NCI-H446 treated with DMSO at 0.1 percent for 48 hours (cell line): ENCODE results near the gene FAM222A.

Source experiments
- DNase-seq: peaks from one replicate; lab custom pipeline; 2025; lab: John Stamatoyannopoulos, UW

FAM222A gene

DNA sequence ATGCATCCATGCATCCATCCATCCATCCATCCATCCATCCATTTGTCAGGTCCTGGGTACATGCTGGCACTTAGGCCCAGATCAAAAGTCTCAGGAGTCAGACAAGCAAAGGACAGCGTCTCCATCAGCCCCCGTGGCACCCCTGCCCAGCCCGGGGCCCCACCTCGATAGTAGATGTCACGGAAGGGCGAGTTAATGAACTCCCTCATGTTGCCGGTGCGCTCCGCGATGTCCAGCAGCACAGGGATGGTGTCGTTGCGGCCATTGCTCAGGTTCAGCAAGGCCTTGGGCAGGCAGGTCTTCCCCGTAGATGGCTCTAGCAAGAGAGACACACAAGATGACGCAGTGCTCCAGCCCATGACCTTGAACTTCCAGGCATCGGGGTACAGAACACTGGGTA lies 89.2 kb downstream of the FAM222A start:
- DNase-seq = no peak

DNA sequence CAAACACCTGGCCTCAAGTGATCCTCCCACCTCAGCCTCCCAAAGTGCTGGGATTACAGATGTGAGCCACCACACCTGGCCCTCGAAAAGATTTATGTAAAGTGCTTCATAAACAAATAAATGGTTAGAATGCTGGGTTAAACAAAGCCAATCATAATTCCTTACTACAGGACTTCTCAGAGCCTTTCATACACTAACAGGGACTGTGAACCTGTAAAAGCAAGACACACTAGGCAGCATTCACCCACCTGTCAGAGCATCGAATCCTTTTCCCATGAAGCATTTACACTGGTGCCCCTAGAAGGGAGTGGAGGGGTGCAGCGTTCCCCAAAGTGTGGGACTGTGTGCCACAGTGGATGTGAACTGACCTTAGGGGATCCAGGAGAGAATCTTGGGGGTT lies 90.1 kb downstream of the FAM222A start:
- no peak for DNase-seq

DNA sequence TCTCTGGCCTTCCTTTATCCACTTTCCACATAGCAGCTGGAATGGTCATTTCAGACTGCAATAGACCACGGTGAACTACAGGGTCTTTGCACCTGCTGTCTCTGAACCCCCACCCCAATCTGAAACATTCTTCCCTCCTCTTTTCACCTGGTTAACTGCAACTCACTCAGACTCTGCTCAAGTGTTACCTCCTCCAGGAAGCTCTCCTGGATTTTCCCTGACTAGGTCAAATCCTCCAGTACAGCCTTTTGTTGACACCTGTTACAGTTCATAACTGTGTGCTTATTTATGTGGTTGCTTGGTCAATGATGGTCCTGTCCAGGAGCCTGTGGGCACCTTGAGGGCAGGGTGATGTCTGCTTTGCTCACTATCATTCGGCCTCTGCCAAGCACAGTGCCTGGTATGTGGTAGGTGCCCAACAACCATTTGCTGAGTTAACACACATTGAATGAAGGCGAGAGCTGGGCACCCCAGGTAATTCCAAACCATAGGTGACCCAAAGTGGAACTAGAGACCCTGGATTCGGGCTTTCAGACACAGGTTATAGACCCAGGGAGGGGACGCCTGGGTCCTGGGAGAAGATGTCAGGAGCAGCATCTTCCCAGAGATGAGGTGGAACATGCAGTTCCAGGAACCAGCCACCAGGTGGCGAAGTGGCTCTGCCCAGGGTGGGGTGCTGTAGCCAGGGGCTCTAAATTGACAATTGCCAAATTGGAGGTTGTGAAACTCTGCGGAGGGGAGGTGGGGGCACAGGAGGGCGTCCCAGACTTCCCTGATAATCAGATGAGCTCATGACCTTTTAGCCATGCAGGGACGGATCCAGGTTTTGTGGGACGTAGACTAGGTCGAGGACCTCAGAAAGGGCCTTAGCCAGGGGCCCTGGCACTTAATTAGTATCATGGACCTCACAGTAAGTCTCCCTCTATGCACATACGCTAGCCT lies 91.5 kb downstream of the FAM222A start:
- DNase-seq = peak; percentile 12

DNA sequence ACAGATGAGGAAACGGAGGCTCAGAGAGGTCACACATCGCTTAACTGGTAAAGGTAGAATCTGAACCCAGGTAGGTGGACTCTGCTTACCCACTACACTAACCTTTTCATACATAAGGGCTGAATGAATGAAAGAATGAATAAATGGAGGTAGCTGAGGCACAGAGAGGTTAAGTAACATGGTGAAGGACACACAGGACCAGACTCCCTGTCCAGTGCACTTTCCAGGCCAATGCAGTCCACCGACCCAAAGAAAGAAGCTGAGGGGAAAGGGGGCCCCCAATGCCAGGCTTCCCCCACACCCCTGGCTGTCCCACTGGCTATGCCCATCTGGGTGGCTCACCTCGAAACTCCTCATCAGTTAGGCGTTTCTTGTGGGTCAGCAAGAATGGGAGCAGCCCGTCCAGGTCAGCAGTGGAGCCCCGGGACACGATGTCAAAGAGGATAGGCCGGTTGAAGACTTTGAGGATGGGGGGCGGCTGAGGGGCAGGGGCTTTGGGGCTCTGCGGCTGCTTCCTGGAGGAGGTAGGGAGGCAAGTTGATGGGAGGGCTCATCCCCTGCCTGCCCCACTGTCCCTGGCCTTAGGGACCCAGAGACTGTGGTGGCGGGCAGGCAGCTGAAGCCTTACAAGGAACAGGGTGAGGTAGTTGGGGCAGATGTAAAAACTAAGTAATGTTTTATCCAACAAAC lies 94.5 kb downstream of the FAM222A start:
- DNase-seq = no peak

DNA sequence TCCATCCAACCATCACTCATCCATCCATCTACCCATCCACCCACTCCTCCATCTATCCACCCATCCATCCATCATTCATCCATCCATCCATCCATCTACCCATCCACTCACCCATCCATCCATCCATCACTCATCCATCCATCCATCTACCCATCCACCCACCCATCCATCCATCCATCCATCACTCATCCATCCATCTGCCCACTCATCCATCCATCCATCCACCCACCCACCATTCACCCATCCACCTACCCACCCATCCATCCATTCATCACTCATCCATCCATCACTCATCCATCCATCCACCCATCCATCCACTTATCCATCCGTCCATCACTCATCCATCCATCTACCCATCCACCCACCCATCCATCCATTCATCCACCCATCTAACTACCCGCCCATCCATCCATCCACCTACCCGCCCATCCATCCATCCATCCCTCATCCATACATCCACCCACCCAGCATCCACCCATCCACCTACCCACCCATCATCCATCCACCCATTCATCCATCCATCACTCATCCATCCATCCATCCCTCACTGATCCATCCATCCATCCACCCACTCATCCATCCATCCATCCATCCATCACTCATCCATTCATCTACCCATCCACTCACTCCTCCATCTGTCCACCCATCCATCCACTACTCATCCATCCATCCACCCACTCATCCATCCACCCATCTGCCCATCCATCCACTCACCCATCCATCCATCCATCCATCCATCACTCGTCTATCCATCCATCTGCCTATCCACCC lies 95.4 kb downstream of the FAM222A start:
- DNase-seq = no peak

DNA sequence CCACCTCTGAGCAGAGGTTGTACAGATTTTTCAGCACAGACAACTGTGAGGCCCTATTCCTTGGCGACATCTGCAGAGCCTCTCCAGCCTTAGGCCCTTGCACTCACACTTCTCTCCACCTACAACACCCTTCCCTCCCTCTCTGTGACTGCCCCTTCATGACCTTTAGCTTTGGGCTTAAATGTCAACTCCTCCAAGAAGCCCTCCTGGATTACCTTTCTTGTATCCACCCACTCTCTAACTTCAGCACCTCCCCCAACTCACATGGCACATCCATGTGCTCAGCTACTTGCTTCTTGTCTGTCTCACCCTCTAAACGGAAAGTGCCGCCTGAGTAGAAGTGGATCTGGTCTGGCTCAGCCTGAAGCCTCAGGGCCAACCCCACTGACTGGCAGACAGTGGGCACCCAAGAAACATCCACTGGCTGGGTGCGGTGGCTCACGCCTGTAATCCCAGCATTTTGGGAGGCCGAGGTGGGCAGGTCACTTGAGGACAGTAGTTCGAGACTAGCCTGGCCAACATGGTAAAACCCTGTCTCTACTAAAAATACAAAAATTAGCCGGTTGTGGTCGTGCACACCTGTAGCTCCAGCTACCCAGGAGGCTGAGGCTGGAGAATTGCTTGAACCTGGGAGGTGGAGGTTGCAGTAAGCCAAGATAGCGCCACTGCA lies 97.5 kb downstream of the FAM222A start:
- DNase-seq = no peak

DNA sequence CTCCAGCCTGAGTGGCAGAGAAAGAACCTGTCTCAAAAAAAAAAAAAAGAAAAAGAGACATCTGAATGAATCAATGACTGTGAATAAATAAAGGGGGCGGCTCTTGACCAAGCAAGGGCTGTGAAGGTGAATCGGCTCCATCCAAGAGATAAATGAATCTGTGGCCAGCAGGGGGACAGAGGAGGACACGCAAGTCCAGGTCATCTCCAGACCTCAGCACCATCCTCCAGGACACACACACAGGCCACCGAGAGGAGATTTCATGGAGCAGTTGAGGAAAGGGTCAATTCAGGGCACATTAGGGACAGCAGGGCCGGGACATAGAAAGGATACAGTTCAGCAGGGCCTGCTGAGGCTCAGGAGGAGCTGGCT lies 98.0 kb downstream of the FAM222A start:
- no peak for DNase-seq

DNA sequence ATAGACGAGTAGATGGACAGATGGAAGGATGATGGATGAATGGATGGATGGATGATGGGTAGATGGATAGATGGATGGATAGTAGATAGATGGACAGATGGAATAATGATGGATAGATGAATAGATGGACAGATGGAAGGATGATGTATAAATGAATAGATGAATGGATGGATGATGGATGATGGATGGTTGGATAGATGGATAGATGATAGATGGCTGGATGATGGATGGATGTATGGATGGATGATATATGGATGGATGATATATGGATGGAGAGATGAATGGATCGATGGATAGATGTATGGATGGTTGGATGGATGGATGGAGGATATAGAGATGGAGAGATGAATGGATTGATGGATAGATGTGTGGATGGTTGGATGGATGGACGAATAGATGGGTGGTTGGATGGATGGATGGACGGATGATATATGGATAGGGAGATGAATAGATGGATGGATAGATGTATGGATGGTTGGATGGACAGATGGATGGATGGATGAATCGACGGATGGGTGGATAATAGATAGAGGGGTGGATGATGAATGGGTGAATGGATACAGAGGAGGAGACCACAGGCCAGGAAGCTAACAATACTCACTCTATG lies 100.3 kb downstream of the FAM222A start:
- DNase-seq = no peak

DNA sequence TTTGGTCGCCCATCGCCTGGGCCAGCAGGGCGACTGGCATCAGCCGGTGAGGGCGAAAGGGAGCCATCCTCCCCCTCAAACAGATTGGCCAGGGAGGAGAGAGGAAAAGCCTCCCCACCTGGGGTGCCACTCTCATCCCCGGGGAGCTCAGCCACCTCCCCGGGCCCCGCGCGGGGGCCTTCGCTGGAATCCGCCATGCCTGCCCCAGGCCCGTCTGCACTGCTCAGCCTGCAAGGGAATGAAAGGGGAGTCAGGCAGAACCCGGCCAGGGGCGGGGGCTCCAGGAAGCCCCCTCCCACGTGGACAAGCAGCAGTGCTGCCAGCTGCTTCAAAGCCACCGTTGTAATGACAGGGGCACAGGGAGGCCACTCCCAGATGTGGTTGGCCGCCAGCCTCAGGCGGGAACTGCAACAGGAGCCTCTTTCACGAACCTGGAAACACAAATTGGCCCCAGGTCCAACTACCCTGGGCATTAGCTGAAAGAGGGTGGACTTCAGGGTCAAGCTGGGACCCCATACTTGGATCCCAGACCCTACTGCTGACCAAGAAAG lies 101.0 kb downstream of the FAM222A start:
- no peak for DNase-seq

DNA sequence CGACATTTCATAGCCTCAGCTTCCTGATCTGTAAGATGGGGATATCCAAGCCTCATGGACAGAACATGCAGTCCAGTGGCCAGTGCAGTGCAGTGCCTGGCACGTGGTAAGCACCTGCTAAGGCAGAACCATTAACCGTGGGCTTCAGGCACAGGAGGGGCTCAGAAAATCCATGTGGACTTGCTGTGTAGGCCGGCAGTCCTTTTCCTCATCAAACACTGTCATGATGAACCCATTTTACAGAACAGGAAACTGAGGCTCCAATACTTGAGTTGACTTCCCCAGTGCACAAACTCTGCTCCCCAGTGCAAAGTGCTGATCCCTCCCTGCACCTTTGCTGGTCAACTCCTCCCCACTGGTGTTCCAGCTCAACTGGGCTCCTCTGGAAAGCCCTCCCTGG lies 101.6 kb downstream of the FAM222A start:
- DNase-seq = no peak

DNA sequence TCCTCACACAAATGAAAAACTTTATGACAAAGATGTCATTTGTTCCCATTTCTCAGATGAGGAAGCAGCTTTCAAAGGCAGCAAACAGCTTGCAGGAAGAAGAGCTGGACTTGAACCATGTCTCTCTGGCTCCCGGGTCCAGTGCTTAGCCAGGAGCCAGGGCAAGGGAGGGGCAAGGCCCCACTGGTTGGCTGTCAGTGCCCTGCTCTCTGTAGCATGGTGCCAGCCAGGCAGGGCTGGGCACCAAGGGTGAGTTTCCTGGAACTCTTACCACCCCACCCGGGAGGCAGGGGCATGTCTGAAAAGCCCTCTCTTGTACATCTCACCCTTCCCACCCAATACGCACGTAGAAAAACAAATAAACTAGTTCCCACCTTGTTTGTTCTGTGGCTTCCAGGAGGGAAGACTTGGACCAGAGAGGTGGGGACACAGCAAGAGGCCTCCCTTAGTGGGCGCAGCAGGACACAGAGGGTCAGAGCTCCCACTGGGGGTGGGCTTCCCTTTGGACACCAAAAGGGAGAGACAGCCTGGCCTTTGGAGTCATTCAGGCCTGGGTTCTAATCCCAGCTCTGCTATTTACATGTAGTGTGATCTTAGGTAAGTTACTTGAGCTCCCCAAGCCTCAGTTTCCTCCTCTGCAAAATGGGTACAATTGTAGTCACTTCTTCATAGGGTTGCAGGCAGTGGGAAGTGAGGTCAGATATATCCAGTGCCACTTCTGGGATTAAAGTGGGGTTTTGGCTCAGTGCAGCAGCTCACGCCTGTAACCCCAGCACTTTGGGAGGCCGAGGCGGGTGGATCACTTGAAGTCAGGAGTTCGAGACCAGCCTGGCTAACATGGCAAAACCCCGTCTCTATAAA lies 102.4 kb downstream of the FAM222A start:
- no peak for DNase-seq

DNA sequence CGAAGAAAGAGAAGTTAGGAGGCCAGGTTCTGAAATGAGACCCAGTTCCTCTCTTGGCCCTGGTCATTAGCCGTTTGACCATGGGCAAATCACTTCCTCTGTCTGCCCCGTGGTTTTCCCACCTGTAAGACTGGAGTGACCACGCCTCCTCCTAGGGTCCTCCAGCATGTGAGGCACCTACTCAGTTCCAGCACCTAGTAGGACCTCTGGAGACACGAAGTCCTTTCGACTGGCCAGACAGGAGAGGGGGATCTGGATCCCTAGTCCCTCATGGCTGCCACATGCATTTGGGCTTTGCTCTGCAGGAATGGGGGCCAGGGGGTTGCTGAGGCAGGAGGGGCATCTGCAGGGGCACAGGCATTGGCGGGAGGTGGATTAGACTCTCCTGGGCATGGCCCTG lies 103.2 kb downstream of the FAM222A start:
- DNase-seq = no peak

DNA sequence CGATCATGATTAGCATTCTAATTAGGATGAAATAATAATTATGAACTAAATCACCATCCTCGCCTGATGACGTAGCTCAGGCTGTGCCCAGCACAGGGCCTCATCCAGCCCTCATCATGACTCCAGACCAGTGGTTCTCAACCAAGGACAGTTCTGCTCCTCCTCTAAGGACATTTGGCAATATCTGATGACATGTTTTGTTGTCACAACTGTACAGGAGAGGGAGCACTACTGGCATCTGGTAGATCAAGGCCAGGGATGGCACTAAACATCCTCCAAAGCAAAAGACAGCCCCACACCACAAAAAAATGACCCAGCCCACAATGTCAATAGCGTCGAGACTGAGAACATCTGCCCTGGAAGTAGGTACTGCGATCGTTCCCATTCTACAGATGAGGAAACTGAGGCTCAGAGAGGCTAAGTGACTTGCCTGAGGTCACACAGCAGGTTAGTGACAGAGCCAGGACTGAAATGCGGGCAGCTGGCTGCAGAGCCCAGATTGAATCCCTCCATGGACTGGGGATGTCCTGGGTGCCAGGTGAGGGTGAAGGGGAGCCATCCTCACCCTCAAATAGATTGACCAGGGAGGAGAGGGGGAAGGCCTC lies 104.1 kb downstream of the FAM222A start:
- DNase-seq = no peak

DNA sequence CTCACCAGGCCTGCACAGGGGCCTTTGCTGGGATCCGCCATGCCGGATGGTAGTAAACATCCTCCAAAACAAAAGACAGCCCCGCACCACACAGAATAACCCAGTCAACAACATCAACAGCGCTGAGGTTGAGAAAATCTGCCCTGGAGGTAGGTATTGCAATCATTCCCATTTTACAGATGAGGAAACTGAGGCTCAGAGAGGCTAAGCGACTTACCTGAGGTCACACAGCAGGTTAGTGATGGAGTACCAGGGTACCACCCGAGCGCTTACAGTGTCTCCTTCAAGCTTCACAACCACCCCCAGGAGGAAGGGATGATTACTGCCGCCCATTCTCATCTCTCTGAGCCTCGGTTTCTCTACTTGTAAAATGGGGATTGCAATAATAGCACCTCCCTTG lies 104.6 kb downstream of the FAM222A start:
- no peak for DNase-seq

DNA sequence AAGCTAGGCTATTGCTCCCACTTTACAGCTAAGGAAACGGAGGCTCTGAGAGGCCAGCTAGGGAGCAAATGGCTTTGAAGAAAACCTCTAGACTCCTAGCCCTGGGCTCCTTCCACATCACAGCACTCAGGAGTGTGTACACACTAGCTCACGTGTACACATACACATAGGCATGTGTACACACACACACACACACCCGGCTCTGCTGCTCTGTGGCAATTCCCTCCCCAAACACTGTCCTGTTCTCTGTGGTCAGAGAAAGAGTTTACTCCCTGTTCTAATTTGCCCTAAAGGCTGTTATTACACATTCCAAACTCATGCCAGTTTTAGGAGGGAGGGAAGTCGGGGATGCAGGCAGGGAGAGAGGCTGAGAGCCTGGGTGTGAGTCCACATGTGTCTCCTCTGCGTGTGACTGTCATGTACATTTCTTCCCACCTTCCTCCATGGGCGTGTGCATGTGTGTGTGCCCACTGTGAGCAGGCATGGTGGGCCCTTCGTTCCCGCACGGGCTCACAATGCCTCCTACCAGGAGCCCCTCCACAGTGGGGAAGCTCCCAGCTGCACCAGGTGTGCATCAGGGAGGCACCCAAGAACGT lies 105.4 kb downstream of the FAM222A start:
- DNase-seq = no peak
